Panc1 (cell line): Measurements from ENCODE around the gene SPECC1L.

Experiments used
- POLR2AphosphoS5 ChIP-seq: IDR thresholded peaks from 2 replicates; pipeline ENCODE4 v1.6.1; 2012; ENCODE audit warnings: mild to moderate bottlenecking, low read depth, low read length, moderate library complexity
- TF ChIP-seq, protein P1 (sequence below): fragments of 450-650 bp; IDR thresholded peaks from 2 replicates; pipeline ENCODE4 v1.5.1; 2017; ENCODE audit warnings: mild to moderate bottlenecking
- TF ChIP-seq, protein P2 (sequence below), 2 experiments: IDR thresholded peaks; 2 replicates each; pipeline ENCODE4 v1.6.1; 2011 to 2012; ENCODE audit warnings: low read depth in 2 of 2, control low read depth in 1 of 2, low read length in 1 of 2, mild to moderate bottlenecking in 1 of 2, moderate library complexity in 1 of 2; ENCODE audit not compliant: insufficient read depth in 1 of 2

DNA sequence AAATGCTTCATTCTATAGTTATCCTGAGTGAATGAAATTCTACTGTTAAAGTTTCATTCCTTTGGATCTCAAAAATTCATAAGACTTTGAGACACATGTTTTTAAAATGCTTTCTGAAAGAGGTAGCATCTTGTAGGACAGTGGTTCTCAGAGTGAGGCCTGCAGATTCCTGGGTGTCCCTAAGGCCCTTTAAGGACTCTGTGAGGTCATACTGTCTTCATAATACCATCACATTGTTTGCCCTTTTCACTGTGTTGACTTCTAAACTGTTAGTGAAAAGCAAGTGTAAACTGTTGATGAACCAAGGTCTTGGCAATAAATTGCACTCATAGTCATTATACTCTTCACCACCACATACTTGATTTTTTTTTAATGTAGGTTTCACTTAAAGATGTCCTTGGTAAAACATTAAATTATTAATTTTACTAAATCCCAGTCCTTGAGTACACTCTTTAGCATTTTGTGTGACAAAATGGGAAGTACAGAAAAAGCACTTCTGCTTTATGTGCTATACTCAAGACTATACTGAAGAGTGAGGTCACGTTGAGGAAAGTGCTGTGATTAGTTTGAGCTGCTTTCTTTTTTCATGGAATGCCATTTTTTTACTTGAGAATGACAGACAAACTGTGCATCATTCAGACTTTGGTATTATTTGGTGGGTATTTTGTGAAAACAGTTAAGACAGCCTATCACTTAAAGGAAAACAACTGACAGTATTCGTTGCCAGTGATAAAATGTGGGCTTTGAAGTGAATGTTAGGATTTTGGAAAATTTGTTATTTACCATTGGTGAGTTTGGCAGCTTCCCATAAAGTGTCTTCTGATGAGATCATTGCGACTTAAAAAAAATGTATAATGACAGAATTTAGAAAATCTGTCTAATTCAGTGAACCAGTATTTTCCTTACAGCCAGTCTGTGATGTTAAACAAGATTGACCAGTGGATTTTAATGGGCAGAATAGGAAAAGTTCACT lies 61.1 kb downstream of the SPECC1L start:
- TF ChIP-seq, protein P1, sequence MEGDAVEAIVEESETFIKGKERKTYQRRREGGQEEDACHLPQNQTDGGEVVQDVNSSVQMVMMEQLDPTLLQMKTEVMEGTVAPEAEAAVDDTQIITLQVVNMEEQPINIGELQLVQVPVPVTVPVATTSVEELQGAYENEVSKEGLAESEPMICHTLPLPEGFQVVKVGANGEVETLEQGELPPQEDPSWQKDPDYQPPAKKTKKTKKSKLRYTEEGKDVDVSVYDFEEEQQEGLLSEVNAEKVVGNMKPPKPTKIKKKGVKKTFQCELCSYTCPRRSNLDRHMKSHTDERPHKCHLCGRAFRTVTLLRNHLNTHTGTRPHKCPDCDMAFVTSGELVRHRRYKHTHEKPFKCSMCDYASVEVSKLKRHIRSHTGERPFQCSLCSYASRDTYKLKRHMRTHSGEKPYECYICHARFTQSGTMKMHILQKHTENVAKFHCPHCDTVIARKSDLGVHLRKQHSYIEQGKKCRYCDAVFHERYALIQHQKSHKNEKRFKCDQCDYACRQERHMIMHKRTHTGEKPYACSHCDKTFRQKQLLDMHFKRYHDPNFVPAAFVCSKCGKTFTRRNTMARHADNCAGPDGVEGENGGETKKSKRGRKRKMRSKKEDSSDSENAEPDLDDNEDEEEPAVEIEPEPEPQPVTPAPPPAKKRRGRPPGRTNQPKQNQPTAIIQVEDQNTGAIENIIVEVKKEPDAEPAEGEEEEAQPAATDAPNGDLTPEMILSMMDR: no peak
- TF ChIP-seq POLR2AphosphoS5: no peak
- TF ChIP-seq, protein P2, sequence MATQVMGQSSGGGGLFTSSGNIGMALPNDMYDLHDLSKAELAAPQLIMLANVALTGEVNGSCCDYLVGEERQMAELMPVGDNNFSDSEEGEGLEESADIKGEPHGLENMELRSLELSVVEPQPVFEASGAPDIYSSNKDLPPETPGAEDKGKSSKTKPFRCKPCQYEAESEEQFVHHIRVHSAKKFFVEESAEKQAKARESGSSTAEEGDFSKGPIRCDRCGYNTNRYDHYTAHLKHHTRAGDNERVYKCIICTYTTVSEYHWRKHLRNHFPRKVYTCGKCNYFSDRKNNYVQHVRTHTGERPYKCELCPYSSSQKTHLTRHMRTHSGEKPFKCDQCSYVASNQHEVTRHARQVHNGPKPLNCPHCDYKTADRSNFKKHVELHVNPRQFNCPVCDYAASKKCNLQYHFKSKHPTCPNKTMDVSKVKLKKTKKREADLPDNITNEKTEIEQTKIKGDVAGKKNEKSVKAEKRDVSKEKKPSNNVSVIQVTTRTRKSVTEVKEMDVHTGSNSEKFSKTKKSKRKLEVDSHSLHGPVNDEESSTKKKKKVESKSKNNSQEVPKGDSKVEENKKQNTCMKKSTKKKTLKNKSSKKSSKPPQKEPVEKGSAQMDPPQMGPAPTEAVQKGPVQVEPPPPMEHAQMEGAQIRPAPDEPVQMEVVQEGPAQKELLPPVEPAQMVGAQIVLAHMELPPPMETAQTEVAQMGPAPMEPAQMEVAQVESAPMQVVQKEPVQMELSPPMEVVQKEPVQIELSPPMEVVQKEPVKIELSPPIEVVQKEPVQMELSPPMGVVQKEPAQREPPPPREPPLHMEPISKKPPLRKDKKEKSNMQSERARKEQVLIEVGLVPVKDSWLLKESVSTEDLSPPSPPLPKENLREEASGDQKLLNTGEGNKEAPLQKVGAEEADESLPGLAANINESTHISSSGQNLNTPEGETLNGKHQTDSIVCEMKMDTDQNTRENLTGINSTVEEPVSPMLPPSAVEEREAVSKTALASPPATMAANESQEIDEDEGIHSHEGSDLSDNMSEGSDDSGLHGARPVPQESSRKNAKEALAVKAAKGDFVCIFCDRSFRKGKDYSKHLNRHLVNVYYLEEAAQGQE (IDR thresholded peaks at IDR 0.05; ENCODE audit: insufficient read depth in 1 of 2, low read depth in 2 of 2, low read length in 1 of 2): no peak
